Gastrocnemius medialis (tissue), 4 donors: Measurements from ENCODE around the gene TMEM92. TPM values are rescaled to one million over a fixed set of nuclear protein-coding genes. Genes with fewer than 3 reads are reported as not detected.

Experiments used
- ATAC-seq, 2 donors: fragments of 150-250 bp; one replicate each; pipeline ENCODE4 v1.9.1; 2016
- DNase-seq, 2 donors: peaks; one replicate each; pipeline ENCODE4 v3.0.0-alpha.2; 2019
- H3K27ac ChIP-seq, 4 donors: fragments of 200-600 bp; sonication (generic); 1 replicate in 1 of 4; 2 replicates in 3 of 4; pipeline ENCODE4 v1.5.1; 2016 to 2018; ENCODE audit warnings: mild to moderate bottlenecking in 2 of 4, moderate library complexity in 1 of 4
- H3K27me3 ChIP-seq, 3 donors: fragments of 200-600 bp; sonication (generic) in 2 of 3; 1 replicate in 1 of 3; 2 replicates in 2 of 3; pipeline versions ENCODE4 v1.5.1 to v1.6.0; 2016 to 2019; ENCODE audit warnings: mild to moderate bottlenecking in 1 of 3, moderate library complexity in 1 of 3
- H3K36me3 ChIP-seq, 2 donors: fragments of 200-600 bp; sonication (generic) in 1 of 2; one replicate each; pipeline ENCODE4 v1.5.1; 2017 to 2018
- H3K4me1 ChIP-seq, 2 donors: fragments of 200-600 bp; sonication (generic) in 1 of 2; one replicate each; pipeline ENCODE4 v1.5.1; 2016 to 2017; ENCODE audit warnings: mild to moderate bottlenecking in 2 of 2
- H3K4me3 ChIP-seq, 4 donors: fragments of 200-600 bp; sonication (generic) in 3 of 4; 1 replicate in 1 of 4; 2 replicates in 3 of 4; pipeline ENCODE4 v1.5.1; 2016 to 2019; ENCODE audit warnings: mild to moderate bottlenecking in 2 of 4
- H3K9me3 ChIP-seq, 3 donors: fragments of 200-600 bp; sonication (generic) in 2 of 3; 1 replicate in 1 of 3; 2 replicates in 2 of 3; pipeline ENCODE4 v1.5.1; 2016 to 2019
- CTCF ChIP-seq, 5 experiments: fragments of 450-650 bp in 3 of 5; fragments of 200-600 bp in 2 of 5; sonication (generic) in 2 of 5; IDR thresholded peaks in 4 of 5; conservative IDR thresholded peaks in 1 of 5; 1 replicate in 4 of 5; 2 replicates in 1 of 5; pipeline ENCODE4 v1.5.1; 2016 to 2019; ENCODE audit warnings: antibody characterized with exemption in 5 of 5, mild to moderate bottlenecking in 3 of 5, moderate library complexity in 3 of 5
- POLR2A ChIP-seq, 2 donors: fragments of 450-650 bp; IDR thresholded peaks; one replicate each; pipeline ENCODE4 v1.6.1; 2017; ENCODE audit warnings: antibody characterized with exemption in 2 of 2, mild to moderate bottlenecking in 2 of 2, moderate library complexity in 2 of 2
- in situ Hi-C, 4 donors: fragments of 200-750 bp; cut with MboI; loops; one replicate each; pipeline versions ENCODE4 v1.15.0 to v1.8.0; 2017; ENCODE audit warnings: low sequenced_read_pairs in 4 of 4
- intact Hi-C: fragments of 100-400 bp; cut with DNase I; formaldehyde crosslinking; loops from one replicate; pipeline ENCODE4 v1.15.1; 2023; ENCODE audit warnings: low total_unique reads
- total RNA-seq, 4 donors: library from RNA; depleted of rRNA; stranded (reverse); fragments of >200 nt; gene quantifications; one replicate each; pipeline versions ENCODE4 v1.1.0 to v1.2.3, GENCODE V29; 2016

The TMEM92 gene
- total RNA-seq, 4 donors from 2014 or later = not detected

GRCh38 chr17:50276588-50277356 is 2.5 kb downstream of the TMEM92 start:
- in situ Hi-C loops = no loop called here
- TF ChIP-seq CTCF (IDR thresholded peaks at IDR 0.05 in 4 of 5, conservative IDR thresholded peaks at IDR 0.05 in 1 of 5) (no peak), POLR2A (IDR thresholded peaks at IDR 0.05) (no peak)
- DNase-seq (no peak), ATAC-seq (no peak)
- Histone ChIP-seq H3K36me3 (no peaks in the 10 kb centered on the region), H3K27ac (no peak overlapping the region), H3K4me1 (peaks cover 0 to 8% of the 10 kb centered on the region in 2 donors), H3K27me3 (peaks cover 13 to 19% (median 18%) of the 10 kb centered on the region in 3 donors), H3K4me3 (no peak overlapping the region), H3K9me3 (no peaks in the 10 kb centered on the region)
- intact Hi-C loops = loop anchor here (10.0 kb wide), 1 partner anchor 252 kb away; no protein-coding TSS in a partner anchor

GRCh38 chr17:50277357-50277754 is 3.1 kb downstream of the TMEM92 start:
- Histone ChIP-seq H3K9me3 (no peaks in the 10 kb centered on the region), H3K4me3 (no peak overlapping the region), H3K4me1 (peaks cover 0 to 7% of the 10 kb centered on the region in 2 donors), H3K36me3 (no peaks in the 10 kb centered on the region), H3K27ac (no peak overlapping the region), H3K27me3 (peaks cover 13 to 19% (median 18%) of the 10 kb centered on the region in 3 donors)
- ATAC-seq (no peak), DNase-seq (no peak)
- intact Hi-C loops = loop anchor here (10.0 kb wide), 1 partner anchor 253 kb away; no protein-coding TSS in a partner anchor
- in situ Hi-C loops = no loop called here
- TF ChIP-seq POLR2A (IDR thresholded peaks at IDR 0.05) = no peak
- TF ChIP-seq CTCF (IDR thresholded peaks at IDR 0.05 in 4 of 5, conservative IDR thresholded peaks at IDR 0.05 in 1 of 5) = no peak

GRCh38 chr17:50278526-50279180 is 4.4 kb downstream of the TMEM92 start:
- ATAC-seq (no peak), DNase-seq (no peak)
- Histone ChIP-seq H3K4me3 (no peak overlapping the region), H3K27me3 (peaks cover 13 to 18% (median 13%) of the 10 kb centered on the region in 3 donors), H3K4me1 (no peaks in the 10 kb centered on the region), H3K9me3 (no peaks in the 10 kb centered on the region), H3K27ac (no peak overlapping the region), H3K36me3 (no peaks in the 10 kb centered on the region)
- TF ChIP-seq CTCF (IDR thresholded peaks at IDR 0.05 in 4 of 5, conservative IDR thresholded peaks at IDR 0.05 in 1 of 5) (no peak), POLR2A (IDR thresholded peaks at IDR 0.05) (no peak)
- intact Hi-C loops = loop anchor here (10.0 kb wide), 1 partner anchor 254 kb away; no protein-coding TSS in a partner anchor
- in situ Hi-C loops = no loop called here

GRCh38 chr17:50279181-50279526 is 4.9 kb downstream of the TMEM92 start:
- ATAC-seq (no peak), DNase-seq (no peak)
- Histone ChIP-seq H3K4me3 (no peak overlapping the region), H3K4me1 (no peaks in the 10 kb centered on the region), H3K36me3 (no peaks in the 10 kb centered on the region), H3K27me3 (peaks cover 8 to 13% (median 9%) of the 10 kb centered on the region in 3 donors), H3K9me3 (no peaks in the 10 kb centered on the region), H3K27ac (no peak overlapping the region)
- in situ Hi-C loops = no loop called here
- no peak for TF ChIP-seq POLR2A (IDR thresholded peaks at IDR 0.05)
- TF ChIP-seq CTCF (IDR thresholded peaks at IDR 0.05 in 4 of 5, conservative IDR thresholded peaks at IDR 0.05 in 1 of 5) = no peak
- intact Hi-C loops = loop anchor here (10.0 kb wide), 1 partner anchor 254 kb away; no protein-coding TSS in a partner anchor
